Choroid plexus epithelial cell (primary cell): ENCODE results near the gene ARHGEF6.

ENCODE experiments used
- DNase-seq: peaks from one replicate; pipeline ENCODE4 v3.0.0-alpha.2; 2010; ENCODE audit warnings: low read depth
- H3K4me3 ChIP-seq: 2 replicates; pipeline ENCODE4 v1.5.1; 2011; ENCODE audit warnings: low read depth, mild to moderate bottlenecking, control low read depth, low read length, moderate library complexity
- CTCF ChIP-seq: conservative IDR thresholded peaks from 2 replicates; pipeline ENCODE4 v1.5.1; 2011; ENCODE audit warnings: low read depth, mild to moderate bottlenecking, control low read depth, inconsistent platforms, low read length, moderate library complexity

The ARHGEF6 gene

GRCh38 chrX:136625246-136625645 lies 155.5 kb downstream of the ARHGEF6 start:
- DNase-seq = no peak
- no peak for TF ChIP-seq CTCF

GRCh38 chrX:136623396-136623795 lies 157.3 kb downstream of the ARHGEF6 start:
- DNase-seq = no peak
- no peak overlapping the region for H3K4me3 ChIP-seq
- no peak for TF ChIP-seq CTCF

More at GRCh38 chrX:136625246-136625645, 155.5 kb downstream of the ARHGEF6 start:
- no peak overlapping the region for H3K4me3 ChIP-seq

GRCh38 chrX:136622568-136622967 lies 158.2 kb downstream of the ARHGEF6 start:
- DNase-seq = no peak
- no peak for TF ChIP-seq CTCF
- H3K4me3 ChIP-seq = no peak overlapping the region

GRCh38 chrX:136620780-136621179 lies 160.0 kb downstream of the ARHGEF6 start:
- no peak for TF ChIP-seq CTCF
- no peak for DNase-seq
- H3K4me3 ChIP-seq = no peak overlapping the region

- no peak for TF ChIP-seq CTCF
- no peak for DNase-seq
- H3K4me3 ChIP-seq = no peak overlapping the region
These were observed 160.7 kb downstream of the ARHGEF6 start for GRCh38 chrX:136619899-136620505.

- H3K4me3 ChIP-seq = no peak overlapping the region
- no peak for DNase-seq
- TF ChIP-seq CTCF = no peak
These were observed 163.6 kb downstream of the ARHGEF6 start for GRCh38 chrX:136616987-136617685.
